KMS-11 (cell line): ENCODE results near the gene PLA2G2C.

Source experiments
- H2AFZ ChIP-seq: fragments of 200-600 bp; sonication (generic); 2 replicates; pipeline ENCODE4 v1.6.1; 2016; ENCODE audit warnings: antibody characterized with exemption, mixed run types, low read depth
- H3K27ac ChIP-seq: fragments of 200-600 bp; sonication (generic); 2 replicates; pipeline ENCODE4 v1.6.1; 2016; ENCODE audit warnings: mild to moderate bottlenecking, mixed run types
- H3K27me3 ChIP-seq: fragments of 200-600 bp; sonication (generic); 2 replicates; pipeline ENCODE4 v1.6.1; 2017; ENCODE audit warnings: mild to moderate bottlenecking, low read depth, mixed run types, moderate library complexity; ENCODE audit not compliant: insufficient read depth
- H3K36me3 ChIP-seq: fragments of 200-600 bp; sonication (generic); 2 replicates; pipeline ENCODE4 v1.6.1; 2017; ENCODE audit warnings: mild to moderate bottlenecking, mixed run types; ENCODE audit not compliant: insufficient read depth
- H3K4me1 ChIP-seq: fragments of 200-600 bp; sonication (generic); 2 replicates; pipeline ENCODE4 v1.6.1; 2016; ENCODE audit warnings: mild to moderate bottlenecking, low read depth, mixed run types; ENCODE audit not compliant: poor library complexity, severe bottlenecking
- H3K4me2 ChIP-seq: fragments of 200-600 bp; sonication (generic); 2 replicates; pipeline ENCODE4 v1.7.0; 2016; ENCODE audit warnings: mild to moderate bottlenecking, mixed run types
- H3K4me3 ChIP-seq: fragments of 200-600 bp; sonication (generic); IDR thresholded peaks from 2 replicates; pipeline ENCODE4 v1.6.1; 2017; ENCODE audit warnings: low read depth, low read length, mixed read lengths; ENCODE audit not compliant: insufficient read depth
- H3K79me2 ChIP-seq: fragments of 200-600 bp; sonication (generic); 2 replicates; pipeline ENCODE4 v1.6.1; 2016; ENCODE audit warnings: low read depth, mixed run types; ENCODE audit not compliant: insufficient read depth
- H3K9ac ChIP-seq: fragments of 200-600 bp; sonication (generic); 2 replicates; pipeline ENCODE4 v1.6.1; 2016; ENCODE audit warnings: mild to moderate bottlenecking, mixed run types
- H4K20me1 ChIP-seq: fragments of 200-600 bp; sonication (generic); 2 replicates; pipeline ENCODE4 v1.6.1; 2016; ENCODE audit warnings: mild to moderate bottlenecking, mixed run types; ENCODE audit not compliant: insufficient read depth
- TF ChIP-seq, protein P1 (sequence below): fragments of 200-600 bp; sonication (generic); conservative IDR thresholded peaks from 2 replicates; pipeline ENCODE4 v1.6.1; 2017; ENCODE audit warnings: low read depth, mild to moderate bottlenecking, antibody characterized with exemption, low read length, moderate library complexity, mixed read lengths

The PLA2G2C gene

DNA sequence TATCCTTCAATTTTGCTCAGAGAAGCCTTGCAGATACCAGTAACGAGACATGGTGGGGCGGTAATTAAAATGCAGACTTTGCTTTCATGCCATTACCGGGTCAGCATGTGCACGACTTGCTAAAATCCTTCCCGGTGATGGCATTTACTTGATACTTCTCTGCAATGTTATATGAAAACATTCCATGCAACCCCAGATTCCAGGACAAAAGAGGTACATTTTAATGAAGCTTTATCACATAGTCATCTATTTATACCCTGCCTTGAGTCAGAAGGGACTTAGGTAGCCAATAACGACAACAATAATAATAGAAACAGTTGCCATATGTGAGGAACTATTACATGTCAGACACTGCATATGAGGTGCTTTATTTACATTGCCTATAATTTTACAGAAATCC, 29.4 kb upstream of the PLA2G2C start:
- H3K9ac ChIP-seq, result no peak overlapping the region
- no peak overlapping the region for H3K4me3 ChIP-seq

DNA sequence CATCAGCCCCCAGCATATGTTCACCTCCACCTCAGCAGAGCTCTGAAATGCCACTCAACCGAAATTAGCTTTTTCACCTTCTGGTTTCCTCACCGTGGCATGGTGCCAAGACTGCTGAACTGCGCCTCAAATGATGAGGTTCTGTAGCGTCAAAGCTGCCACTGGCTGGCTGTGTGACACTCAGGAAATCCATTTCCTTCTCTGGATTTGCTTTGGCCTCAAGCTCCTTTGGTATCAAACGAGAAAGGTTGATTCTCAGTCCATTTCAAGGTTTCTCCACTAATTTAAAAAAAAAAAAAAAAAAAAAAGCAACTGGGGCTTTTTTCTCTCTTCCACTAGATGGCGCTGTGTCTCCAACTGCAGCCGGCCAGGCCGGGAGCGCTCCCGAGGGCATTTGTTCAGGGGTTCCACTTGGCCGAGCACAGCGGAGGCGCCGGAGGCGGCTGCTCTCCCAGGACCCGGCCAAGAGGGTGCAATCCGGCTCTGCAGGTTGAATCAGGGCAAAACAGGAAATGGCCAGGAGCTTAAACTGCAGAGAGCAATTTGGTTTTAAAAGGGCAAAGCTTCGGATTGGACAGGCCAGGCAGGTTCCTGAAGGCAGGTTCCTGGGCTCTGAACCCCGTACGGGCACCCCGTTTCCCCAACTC, 26.5 kb upstream of the PLA2G2C start:
- Histone ChIP-seq H4K20me1 (no peaks in the 10 kb centered on the region), H2AFZ (no peak overlapping the region; the same call in 1 of the 2 replicates), H3K9ac (no peak overlapping the region)

More for the DNA sequence above, 29.4 kb upstream of the PLA2G2C start:
- H2AFZ ChIP-seq, result no peak overlapping the region
- H3K27ac ChIP-seq, result no peak overlapping the region
- H3K79me2 ChIP-seq, result no peaks in the 10 kb centered on the region
- no peaks in the 10 kb centered on the region for H4K20me1 ChIP-seq
- no peaks in the 10 kb centered on the region for H3K4me1 ChIP-seq
- H3K4me2 ChIP-seq, result no peak overlapping the region
- TF ChIP-seq, protein P1, sequence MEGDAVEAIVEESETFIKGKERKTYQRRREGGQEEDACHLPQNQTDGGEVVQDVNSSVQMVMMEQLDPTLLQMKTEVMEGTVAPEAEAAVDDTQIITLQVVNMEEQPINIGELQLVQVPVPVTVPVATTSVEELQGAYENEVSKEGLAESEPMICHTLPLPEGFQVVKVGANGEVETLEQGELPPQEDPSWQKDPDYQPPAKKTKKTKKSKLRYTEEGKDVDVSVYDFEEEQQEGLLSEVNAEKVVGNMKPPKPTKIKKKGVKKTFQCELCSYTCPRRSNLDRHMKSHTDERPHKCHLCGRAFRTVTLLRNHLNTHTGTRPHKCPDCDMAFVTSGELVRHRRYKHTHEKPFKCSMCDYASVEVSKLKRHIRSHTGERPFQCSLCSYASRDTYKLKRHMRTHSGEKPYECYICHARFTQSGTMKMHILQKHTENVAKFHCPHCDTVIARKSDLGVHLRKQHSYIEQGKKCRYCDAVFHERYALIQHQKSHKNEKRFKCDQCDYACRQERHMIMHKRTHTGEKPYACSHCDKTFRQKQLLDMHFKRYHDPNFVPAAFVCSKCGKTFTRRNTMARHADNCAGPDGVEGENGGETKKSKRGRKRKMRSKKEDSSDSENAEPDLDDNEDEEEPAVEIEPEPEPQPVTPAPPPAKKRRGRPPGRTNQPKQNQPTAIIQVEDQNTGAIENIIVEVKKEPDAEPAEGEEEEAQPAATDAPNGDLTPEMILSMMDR, result no peak
- H3K27me3 ChIP-seq, result peaks cover 56% of the 10 kb centered on the region
- no peaks in the 10 kb centered on the region for H3K36me3 ChIP-seq

DNA sequence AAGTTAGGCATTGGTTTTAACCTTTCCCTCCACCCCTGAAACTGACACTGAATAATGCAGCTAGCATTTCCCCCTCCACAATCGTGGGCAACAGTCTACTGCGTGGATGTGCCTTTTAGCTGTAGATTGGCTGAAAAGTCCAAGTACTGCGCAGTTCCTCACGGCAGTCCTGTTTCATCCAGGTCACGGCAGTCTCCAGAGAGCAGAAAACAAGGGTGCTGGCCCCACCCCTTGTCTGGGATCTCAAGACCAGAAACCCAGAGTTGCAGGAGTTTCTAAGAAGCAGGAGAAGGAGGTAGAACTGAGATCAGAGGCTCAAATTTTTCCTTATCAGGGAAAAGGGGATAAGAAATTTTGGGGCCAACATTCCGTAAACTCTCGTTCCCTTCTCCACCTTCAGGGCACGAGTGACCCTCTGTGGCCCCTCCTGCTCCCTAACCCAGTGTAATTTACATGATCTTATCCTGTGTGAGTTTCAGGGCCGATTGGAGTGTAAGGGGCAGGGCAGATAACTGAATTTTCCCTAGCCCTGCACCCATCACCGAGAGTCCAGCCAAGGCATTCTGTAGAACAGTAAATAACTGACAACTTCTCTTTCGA, 25.9 kb upstream of the PLA2G2C start:
- TF ChIP-seq, protein P1, result no peak
- Histone ChIP-seq H3K27me3 (peaks cover 67% of the 10 kb centered on the region), H3K4me1 (no peaks in the 10 kb centered on the region), H3K4me2 (no peak overlapping the region), H3K9ac (no peak overlapping the region), H3K4me3 (no peak overlapping the region), H4K20me1 (no peaks in the 10 kb centered on the region), H3K27ac (no peak overlapping the region), H2AFZ (no peak overlapping the region; the same call in 1 of the 2 replicates), H3K36me3 (no peaks in the 10 kb centered on the region), H3K79me2 (no peaks in the 10 kb centered on the region)

More for the DNA sequence above, 26.5 kb upstream of the PLA2G2C start:
- Histone ChIP-seq H3K36me3 (no peaks in the 10 kb centered on the region), H3K4me2 (peak overlapping the region; percentile 17; the same call in 1 of the 2 replicates), H3K27ac (no peak overlapping the region), H3K4me1 (no peaks in the 10 kb centered on the region), H3K4me3 (no peak overlapping the region), H3K79me2 (no peaks in the 10 kb centered on the region), H3K27me3 (peaks cover 63% of the 10 kb centered on the region)
- TF ChIP-seq, protein P1, result peak; percentile 88

DNA sequence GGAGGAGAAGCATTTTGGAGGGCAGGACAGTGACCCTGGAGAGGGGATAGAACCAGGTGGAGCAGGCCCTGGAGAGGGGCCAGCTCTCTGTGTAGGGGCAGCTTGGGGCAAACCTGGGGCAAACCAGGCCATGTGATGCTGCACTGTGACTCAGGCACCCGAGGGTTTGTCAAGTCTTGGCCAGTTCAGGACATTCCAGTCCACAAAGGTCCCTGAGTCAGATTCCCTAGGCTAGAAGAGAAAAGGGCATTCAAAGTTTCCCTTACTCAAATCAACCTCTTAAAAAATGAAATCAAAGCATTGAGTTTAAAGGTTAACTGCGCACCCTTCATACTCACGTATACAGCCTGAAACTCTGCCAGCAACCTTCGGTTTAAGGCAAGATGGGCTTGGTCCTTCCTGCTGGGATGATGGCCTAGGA, 25.2 kb upstream of the PLA2G2C start:
- Histone ChIP-seq H4K20me1 (no peaks in the 10 kb centered on the region), H3K9ac (no peak overlapping the region), H3K4me2 (no peak overlapping the region), H3K4me1 (no peaks in the 10 kb centered on the region), H2AFZ (no peak overlapping the region), H3K27me3 (peaks cover 68% of the 10 kb centered on the region), H3K4me3 (no peak overlapping the region), H3K27ac (no peak overlapping the region), H3K36me3 (no peaks in the 10 kb centered on the region), H3K79me2 (no peaks in the 10 kb centered on the region)
- TF ChIP-seq, protein P1, result no peak
